Type B pancreatic cell (in vitro differentiated cells): ENCODE data around the gene USH1C. TPM values are rescaled to one million over a fixed set of nuclear protein-coding genes. Genes with fewer than 3 reads are reported as not detected.

Experiments used
- DNase-seq: peaks from one replicate; pipeline ENCODE4 v3.0.0; 2021; ENCODE audit warnings: mixed read lengths; ENCODE audit not compliant: unreplicated experiment; ENCODE audit errors: extremely low spot score
- H3K27ac Mint-ChIP-seq: 2 replicates; pipeline ENCODE4 v1.8.0; 2021; ENCODE audit warnings: mild to moderate bottlenecking, mixed read lengths
- H3K27me3 Mint-ChIP-seq: 2 replicates; pipeline ENCODE4 v1.8.0; 2021; ENCODE audit warnings: mixed read lengths
- H3K36me3 Mint-ChIP-seq: 2 replicates; pipeline ENCODE4 v1.8.0; 2021; ENCODE audit warnings: mixed read lengths
- H3K4me1 Mint-ChIP-seq: one replicate; pipeline ENCODE4 v1.8.0; 2021; ENCODE audit warnings: mixed read lengths; ENCODE audit not compliant: unreplicated experiment
- H3K4me3 Mint-ChIP-seq: 2 replicates; pipeline ENCODE4 v1.8.0; 2021; ENCODE audit warnings: mild to moderate bottlenecking, mixed read lengths
- H3K9me3 Mint-ChIP-seq: 2 replicates; pipeline ENCODE4 v1.8.0; 2021; ENCODE audit warnings: mixed read lengths
- CTCF ChIP-seq: fragments of 200-600 bp; sonication (generic); conservative IDR thresholded peaks from 2 replicates; pipeline ENCODE4 v1.5.0; 2021; ENCODE audit warnings: antibody characterized with exemption, mild to moderate bottlenecking
- total RNA-seq: library from RNA; stranded (reverse); gene quantifications from 2 replicates; pipeline ENCODE4 v1.2.1, GENCODE V29; 2021; ENCODE audit warnings: low replicate concordance

Gene USH1C
- total RNA-seq, 1 donor from 2014 or later: 21.8 TPM

- no peaks in the 10 kb centered on the region for H3K9me3 Mint-ChIP-seq
- no peaks in the 10 kb centered on the region for H3K27me3 Mint-ChIP-seq
- no peak for DNase-seq
- H3K4me3 Mint-ChIP-seq: no peak overlapping the region
- TF ChIP-seq CTCF: no peak
- H3K27ac Mint-ChIP-seq: no peak overlapping the region
- H3K4me1 Mint-ChIP-seq: no peaks in the 10 kb centered on the region
- no peaks in the 10 kb centered on the region for H3K36me3 Mint-ChIP-seq
These were observed 97.7 kb downstream of the USH1C start for GRCh38 chr11:17446482-17446881.

- TF ChIP-seq CTCF: no peak
- Mint-ChIP-seq H3K4me1 (no peaks in the 10 kb centered on the region), H3K4me3 (no peak overlapping the region), H3K27ac (no peak overlapping the region), H3K27me3 (peaks cover 4% of the 10 kb centered on the region), H3K9me3 (no peaks in the 10 kb centered on the region), H3K36me3 (no peaks in the 10 kb centered on the region)
- no peak for DNase-seq
These were observed 98.9 kb downstream of the USH1C start for GRCh38 chr11:17445240-17445795.

- no peak overlapping the region for H3K4me3 Mint-ChIP-seq
- H3K9me3 Mint-ChIP-seq: no peaks in the 10 kb centered on the region
- TF ChIP-seq CTCF: no peak
- H3K4me1 Mint-ChIP-seq: peaks cover 11% of the 10 kb centered on the region
- H3K36me3 Mint-ChIP-seq: no peaks in the 10 kb centered on the region
- no peak for DNase-seq
- H3K27me3 Mint-ChIP-seq: peaks cover 11% of the 10 kb centered on the region
- H3K27ac Mint-ChIP-seq: no peak overlapping the region
These were observed 100.1 kb downstream of the USH1C start for GRCh38 chr11:17443926-17444690.

Other genes starting within 250 kb of the USH1C start
- gene NCR3LG1, start 192.6 kb downstream of the USH1C start, total RNA-seq: 6.0 and 12.3 TPM in 2 replicates
- 18.6 and 25.4 TPM in 2 replicates for gene KCNJ11, start 155.8 kb downstream of the USH1C start, total RNA-seq
- 80.5 and 106 TPM in 2 replicates for gene ABCC8, start 67.6 kb downstream of the USH1C start, total RNA-seq
- 0.21 and 1.5 TPM in 2 replicates for gene OTOG, start 2.8 kb upstream of the USH1C start, total RNA-seq
- 3.6 TPM in 1 of 2 replicates, not detected in the other for gene MYOD1, start 175.2 kb upstream of the USH1C start, total RNA-seq
- 1.8 and 2.8 TPM in 2 replicates for gene KCNC1, start 190.4 kb upstream of the USH1C start, total RNA-seq